ENCODE results near the gene MEIOSIN.

The MEIOSIN gene

DNA sequence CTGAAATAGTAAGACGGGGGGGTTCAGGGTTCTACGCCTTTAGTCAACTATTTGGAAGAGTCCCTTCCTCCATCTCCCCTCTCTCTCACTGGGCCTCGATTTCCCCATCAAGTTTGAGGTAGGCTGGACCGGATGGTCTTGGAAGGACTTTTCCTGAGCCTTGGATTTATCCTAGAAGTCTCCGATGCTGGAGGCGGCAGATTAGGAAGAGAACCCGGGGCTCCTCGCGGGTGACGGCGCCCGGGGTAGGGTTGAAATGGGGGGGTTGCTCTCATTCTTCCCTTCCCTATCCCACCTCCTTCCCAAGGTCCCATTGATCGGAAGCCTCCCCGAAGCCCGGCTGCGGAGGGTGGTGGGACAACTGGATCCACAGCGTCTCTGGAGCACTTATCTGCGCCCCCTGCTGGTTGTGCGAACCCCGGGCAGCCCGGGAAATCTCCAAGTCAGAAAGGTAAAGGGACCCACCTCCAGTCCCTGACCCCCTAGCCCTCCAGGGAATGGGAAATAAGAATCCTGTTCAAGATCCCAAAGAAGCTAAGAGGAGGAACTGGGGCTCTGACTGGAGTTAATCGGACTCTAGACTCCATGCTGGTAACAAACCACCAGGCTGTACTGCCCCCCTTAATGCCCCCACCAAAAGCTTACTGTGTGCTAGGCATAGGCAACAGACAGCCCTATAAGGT lies 40.0 kb upstream of the MEIOSIN start:
- TF ChIP-seq, protein P1, sequence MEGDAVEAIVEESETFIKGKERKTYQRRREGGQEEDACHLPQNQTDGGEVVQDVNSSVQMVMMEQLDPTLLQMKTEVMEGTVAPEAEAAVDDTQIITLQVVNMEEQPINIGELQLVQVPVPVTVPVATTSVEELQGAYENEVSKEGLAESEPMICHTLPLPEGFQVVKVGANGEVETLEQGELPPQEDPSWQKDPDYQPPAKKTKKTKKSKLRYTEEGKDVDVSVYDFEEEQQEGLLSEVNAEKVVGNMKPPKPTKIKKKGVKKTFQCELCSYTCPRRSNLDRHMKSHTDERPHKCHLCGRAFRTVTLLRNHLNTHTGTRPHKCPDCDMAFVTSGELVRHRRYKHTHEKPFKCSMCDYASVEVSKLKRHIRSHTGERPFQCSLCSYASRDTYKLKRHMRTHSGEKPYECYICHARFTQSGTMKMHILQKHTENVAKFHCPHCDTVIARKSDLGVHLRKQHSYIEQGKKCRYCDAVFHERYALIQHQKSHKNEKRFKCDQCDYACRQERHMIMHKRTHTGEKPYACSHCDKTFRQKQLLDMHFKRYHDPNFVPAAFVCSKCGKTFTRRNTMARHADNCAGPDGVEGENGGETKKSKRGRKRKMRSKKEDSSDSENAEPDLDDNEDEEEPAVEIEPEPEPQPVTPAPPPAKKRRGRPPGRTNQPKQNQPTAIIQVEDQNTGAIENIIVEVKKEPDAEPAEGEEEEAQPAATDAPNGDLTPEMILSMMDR (IDR thresholded peaks at IDR 0.05) = peak; percentile 91
- Mint-ChIP-seq H3K27me3 (ENCODE audit: low read depth, poor library complexity) (peaks cover 3% of the 10 kb centered on the region), H3K9me3 (no peaks in the 10 kb centered on the region), H3K36me3 (ENCODE audit: low read depth) (peaks cover 37% of the 10 kb centered on the region), H3K27ac (peak overlapping the region; percentile 85), H3K4me1 (peaks cover 23% of the 10 kb centered on the region), H3K4me3 (peak overlapping the region; percentile 95)
- DNase-seq = peak; percentile 88

DNA sequence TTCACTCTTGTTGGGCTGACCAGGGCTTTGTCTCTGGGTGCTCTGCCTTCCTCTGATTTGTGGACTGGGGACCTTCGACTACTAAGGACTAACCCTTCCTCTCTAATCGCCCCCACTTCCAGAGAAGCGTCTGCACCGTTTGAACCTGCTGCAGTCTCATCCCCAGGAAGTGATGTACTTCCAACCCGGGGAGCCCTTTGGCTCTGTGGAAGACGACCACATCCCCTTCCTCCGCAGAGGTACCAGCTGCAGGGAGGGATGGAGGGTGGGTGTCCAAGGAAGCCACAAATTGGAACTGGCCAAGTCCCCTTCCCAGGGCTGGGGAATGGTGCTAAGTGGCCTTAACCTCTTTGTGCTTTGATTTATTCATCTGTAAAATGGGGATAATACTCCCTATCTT lies 31.6 kb upstream of the MEIOSIN start:
- DNase-seq = no peak
- Mint-ChIP-seq H3K4me3 (no peak overlapping the region), H3K36me3 (ENCODE audit: low read depth) (peaks cover 30% of the 10 kb centered on the region), H3K27me3 (ENCODE audit: low read depth, poor library complexity) (peaks cover 5% of the 10 kb centered on the region), H3K4me1 (peaks cover 1% of the 10 kb centered on the region), H3K27ac (no peak overlapping the region), H3K9me3 (no peaks in the 10 kb centered on the region)
- TF ChIP-seq, protein P1 (IDR thresholded peaks at IDR 0.05) = no peak

DNA sequence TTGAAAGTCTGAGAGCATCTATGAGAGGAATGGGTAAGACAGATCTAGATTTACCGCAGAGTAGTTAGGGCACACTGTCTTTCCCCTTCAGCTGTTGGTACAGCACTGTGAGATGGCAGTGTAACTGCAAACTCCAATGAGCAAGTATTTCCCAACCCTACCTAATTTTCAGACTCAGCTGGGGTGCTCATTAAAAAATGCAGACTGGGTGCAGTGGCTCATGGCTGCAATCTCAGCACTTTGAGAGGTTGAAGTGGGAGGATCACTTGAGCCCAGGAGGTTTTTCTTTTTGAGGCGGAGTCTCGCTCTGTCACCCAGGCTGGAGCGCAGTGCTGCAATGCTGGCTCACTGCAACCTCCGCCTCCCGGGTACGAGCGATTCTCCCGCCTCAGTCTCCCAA lies 28.1 kb upstream of the MEIOSIN start:
- no peak for DNase-seq
- TF ChIP-seq, protein P1 (IDR thresholded peaks at IDR 0.05) = no peak
- H3K27ac Mint-ChIP-seq = no peak overlapping the region
- no peak overlapping the region for H3K4me3 Mint-ChIP-seq
- H3K4me1 Mint-ChIP-seq = peaks cover 16% of the 10 kb centered on the region
- peaks cover 4% of the 10 kb centered on the region for H3K27me3 Mint-ChIP-seq (ENCODE audit: low read depth, poor library complexity)
- H3K36me3 Mint-ChIP-seq (ENCODE audit: low read depth) = peaks cover 36% of the 10 kb centered on the region
- no peaks in the 10 kb centered on the region for H3K9me3 Mint-ChIP-seq

- Mint-ChIP-seq H3K27me3 (ENCODE audit: low read depth, poor library complexity) (peaks cover 4% of the 10 kb centered on the region), H3K36me3 (ENCODE audit: low read depth) (peaks cover 43% of the 10 kb centered on the region), H3K4me1 (peaks cover 23% of the 10 kb centered on the region), H3K27ac (no peak overlapping the region), H3K9me3 (no peaks in the 10 kb centered on the region), H3K4me3 (no peak overlapping the region)
- no peak for DNase-seq
- TF ChIP-seq, protein P1 (IDR thresholded peaks at IDR 0.05) = no peak
Observed at GRCh38 chr19:45705710-45706415, 27.4 kb upstream of the MEIOSIN start.

- Mint-ChIP-seq H3K27ac (peak overlapping the region; percentile 39), H3K9me3 (no peaks in the 10 kb centered on the region), H3K4me3 (no peak overlapping the region), H3K27me3 (ENCODE audit: low read depth, poor library complexity) (no peaks in the 10 kb centered on the region), H3K4me1 (peaks cover 41% of the 10 kb centered on the region), H3K36me3 (ENCODE audit: low read depth) (peaks cover 22% of the 10 kb centered on the region)
- TF ChIP-seq, protein P1 (IDR thresholded peaks at IDR 0.05) = no peak
- no peak for DNase-seq
Observed at GRCh38 chr19:45710356-45711130, 22.7 kb upstream of the MEIOSIN start.

All from nephron progenitor cell (in vitro differentiated cells).